Measurements from ENCODE around the gene GPRIN1.

DNA sequence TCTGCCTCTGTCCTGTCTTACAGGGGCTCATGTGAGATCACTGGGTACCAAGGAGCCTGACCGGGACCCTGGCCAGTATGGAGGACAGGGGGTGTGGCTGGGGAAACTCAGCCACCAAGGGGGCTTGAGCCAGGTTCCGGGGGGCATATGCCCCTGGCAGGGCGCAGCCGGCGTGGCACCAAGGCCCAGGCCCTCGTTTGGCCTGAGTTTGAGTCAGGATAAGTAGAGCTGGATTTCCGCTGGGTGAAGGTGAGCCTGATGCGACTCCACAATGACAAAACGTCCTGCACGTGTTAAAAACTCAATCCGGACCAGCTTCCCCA, 36.7 kb upstream of the GPRIN1 start:
- TF ChIP-seq, protein P1, sequence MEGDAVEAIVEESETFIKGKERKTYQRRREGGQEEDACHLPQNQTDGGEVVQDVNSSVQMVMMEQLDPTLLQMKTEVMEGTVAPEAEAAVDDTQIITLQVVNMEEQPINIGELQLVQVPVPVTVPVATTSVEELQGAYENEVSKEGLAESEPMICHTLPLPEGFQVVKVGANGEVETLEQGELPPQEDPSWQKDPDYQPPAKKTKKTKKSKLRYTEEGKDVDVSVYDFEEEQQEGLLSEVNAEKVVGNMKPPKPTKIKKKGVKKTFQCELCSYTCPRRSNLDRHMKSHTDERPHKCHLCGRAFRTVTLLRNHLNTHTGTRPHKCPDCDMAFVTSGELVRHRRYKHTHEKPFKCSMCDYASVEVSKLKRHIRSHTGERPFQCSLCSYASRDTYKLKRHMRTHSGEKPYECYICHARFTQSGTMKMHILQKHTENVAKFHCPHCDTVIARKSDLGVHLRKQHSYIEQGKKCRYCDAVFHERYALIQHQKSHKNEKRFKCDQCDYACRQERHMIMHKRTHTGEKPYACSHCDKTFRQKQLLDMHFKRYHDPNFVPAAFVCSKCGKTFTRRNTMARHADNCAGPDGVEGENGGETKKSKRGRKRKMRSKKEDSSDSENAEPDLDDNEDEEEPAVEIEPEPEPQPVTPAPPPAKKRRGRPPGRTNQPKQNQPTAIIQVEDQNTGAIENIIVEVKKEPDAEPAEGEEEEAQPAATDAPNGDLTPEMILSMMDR (conservative IDR thresholded peaks at IDR 0.05; ENCODE audit: low read depth, low read length) = no peak
- TF ChIP-seq FOS (IDR thresholded peaks at IDR 0.05; ENCODE audit: low read depth, low read length) (no peak), MAFK (IDR thresholded peaks at IDR 0.05; ENCODE audit: low read depth, low read length) (no peak), MXI1 (IDR thresholded peaks at IDR 0.05; ENCODE audit: borderline replicate concordance, low read depth, low read length) (no peak), BHLHE40 (IDR thresholded peaks at IDR 0.05; ENCODE audit: low read depth, low read length) (no peak), RAD21 (IDR thresholded peaks at IDR 0.05; ENCODE audit: low read length) (no peak), CEBPB (IDR thresholded peaks at IDR 0.05; ENCODE audit: low read depth, low read length) (no peak), RCOR1 (IDR thresholded peaks at IDR 0.05; ENCODE audit: insufficient replicate concordance, low read length) (no peak)

Measured in IMR-90 (cell line).